Adrenal gland (tissue), 12 donors: ENCODE measurements around the gene CYP3A7. TPM values are rescaled to one million over a fixed set of nuclear protein-coding genes. Genes with fewer than 3 reads are reported as not detected.

Source experiments
- polyA plus RNA-seq, 3 donors: library from polyadenylated mRNA; stranded (reverse); fragments of 200-250 nt in 2 of 3; fragments of 350-450 nt in 1 of 3; fragmentation: Illumina TruSeq in 1 of 3; extraction: RNeasy Lipid Tissue Mini Kit (QIAGEN cat#74804) in 1 of 3; gene quantifications; one replicate each; pipeline ENCODE4 v1.2.3, GENCODE V29; 2013 to 2014
- small RNA-seq, 2 donors: library from RNA; depleted of rRNA; stranded (forward); fragments of <200 nt; gene quantifications; one replicate each; pipeline ENCODE3, GENCODE V24; 2016
- total RNA-seq, 9 donors: library from RNA; depleted of rRNA in 4 of 9; stranded (reverse); fragments of >200 nt in 4 of 9; fragments of 120-200 nt in 1 of 9; fragmentation: NEBNext Ultra II Directional in 1 of 9; extraction: Animal tissue kit (Norgen Biotek cat#: 25700) in 1 of 9; gene quantifications; one replicate each; pipeline versions ENCODE4 v1.1.0 to v1.2.4, GENCODE V29; 2013 to 2023
- donor health status: healthy with polysubstance abuse.
- donor health status: Bipolar disorder and iron deficiency.
- donor health status: DM: yes; HTN: yes; CAD: no.
- donor health status: DM: no; HTN: no; CAD: no.
- donor health status: DM: no; HTN: no; CAD: no.
- donor health status: DM: yes; HTN: yes; CAD: no.

The CYP3A7 gene
- total and polyA plus RNA-seq, 12 donors = 0.09 to 3.0 (median 0.65) TPM; not detected in 3

Small RNA genes lying within 50 kb of the gene (small RNA-seq; reads per million reads assigned to genes)
- gene CYP3A51P (0 reads per million in 2 donors), gene CYP3A7-CYP3A51P (0 reads per million in 2 donors)

Other genes with a start within 250 kb of the CYP3A7 start
- 10 to 100 TPM; 11.8 to 29.5 (median 23.3) TPM for gene ZNF394, start 234.9 kb downstream of the CYP3A7 start, total RNA-seq
- gene ZNF394, start 234.9 kb downstream of the CYP3A7 start, polyA plus RNA-seq = 10 to 100 TPM; 10.5 to 31.0 (median 18.5) TPM
- gene ZKSCAN5, start 230.5 kb downstream of the CYP3A7 start, total RNA-seq = 10 to 100 TPM in 1 of 9 donors, 1 to 10 TPM in 8; 7.3 to 18.5 (median 9.1) TPM
- 10 to 100 TPM in 1 of 3 donors, 1 to 10 TPM in 2; 4.5 to 12.1 (median 6.1) TPM for gene ZKSCAN5, start 230.5 kb downstream of the CYP3A7 start, polyA plus RNA-seq
- gene FAM200A, start 183.1 kb downstream of the CYP3A7 start, total RNA-seq = 10 to 100 TPM in 1 of 9 donors, 1 to 10 TPM in 8; 4.0 to 10.4 (median 6.5) TPM
- 10 to 100 TPM in 1 of 3 donors, 1 to 10 TPM in 2; 5.6 to 10.7 (median 9.3) TPM for gene FAM200A, start 183.1 kb downstream of the CYP3A7 start, polyA plus RNA-seq
- gene ZNF655, start 176.6 kb downstream of the CYP3A7 start, total RNA-seq = 100 to 1,000 TPM in 2 of 9 donors, 10 to 100 TPM in 7; 44.9 to 132 (median 73.1) TPM
- gene ZNF655, start 176.6 kb downstream of the CYP3A7 start, polyA plus RNA-seq = 10 to 100 TPM; 37.6 to 56.9 (median 49.3) TPM
- gene TMEM225B, start 136.9 kb downstream of the CYP3A7 start, total RNA-seq = 1 to 10 TPM in 8 of 9 donors, under 1 TPM in 1; 0.52 to 4.9 (median 1.9) TPM
- 1 to 10 TPM; 1.4 to 2.7 (median 2.1) TPM for gene TMEM225B, start 136.9 kb downstream of the CYP3A7 start, polyA plus RNA-seq
- gene ZSCAN25, start 118.2 kb downstream of the CYP3A7 start, total RNA-seq = 10 to 100 TPM; 11.0 to 18.4 (median 14.1) TPM
- gene ZSCAN25, start 118.2 kb downstream of the CYP3A7 start, polyA plus RNA-seq = 1 to 10 TPM; 5.4 to 7.9 (median 6.0) TPM
- 10 to 100 TPM in 7 of 9 donors, 1 to 10 TPM in 2; 4.1 to 92.7 (median 34.7) TPM for gene CYP3A5, start 55.2 kb downstream of the CYP3A7 start, total RNA-seq
- 10 to 100 TPM in 2 of 3 donors, 1 to 10 TPM in 1; 10.0 to 80.0 (median 55.3) TPM for gene CYP3A5, start 55.2 kb downstream of the CYP3A7 start, polyA plus RNA-seq
- gene CYP3A4, start 49.0 kb upstream of the CYP3A7 start, total RNA-seq = 10 to 100 TPM in 2 of 9 donors, 1 to 10 TPM in 3, under 1 TPM in 4; 0.14 to 34.6 (median 1.4) TPM
- 1 to 10 TPM in 1 of 3 donors, under 1 TPM in 2; 0.33 to 1.8 (median 0.57) TPM for gene CYP3A4, start 49.0 kb upstream of the CYP3A7 start, polyA plus RNA-seq
- gene CYP3A43, start 92.8 kb upstream of the CYP3A7 start, total RNA-seq = under 1 TPM in 1 of 9 donors, not detected in 8; 0.39 TPM
- not detected for gene CYP3A43, start 92.8 kb upstream of the CYP3A7 start, polyA plus RNA-seq
- under 1 TPM in 2 of 9 donors, not detected in 7; 0.11 to 0.28 TPM for gene OR2AE1, start 141.8 kb upstream of the CYP3A7 start, total RNA-seq
- not detected for gene OR2AE1, start 141.8 kb upstream of the CYP3A7 start, polyA plus RNA-seq
- gene TRIM4, start 184.3 kb upstream of the CYP3A7 start, total RNA-seq = 10 to 100 TPM; 30.7 to 57.0 (median 37.5) TPM
- 10 to 100 TPM; 17.2 to 52.9 (median 19.5) TPM for gene TRIM4, start 184.3 kb upstream of the CYP3A7 start, polyA plus RNA-seq
- under 1 TPM in 1 of 9 donors, not detected in 8; 0.11 TPM for gene GJC3, start 194.4 kb upstream of the CYP3A7 start, total RNA-seq
- under 1 TPM; 0.27 to 0.40 (median 0.34) TPM for gene GJC3, start 194.4 kb upstream of the CYP3A7 start, polyA plus RNA-seq
- gene AZGP1, start 240.8 kb upstream of the CYP3A7 start, total RNA-seq = 1 to 10 TPM in 5 of 9 donors, under 1 TPM in 2, not detected in 2; 0.50 to 3.1 (median 1.8) TPM
- 10 to 100 TPM in 1 of 3 donors, 1 to 10 TPM in 1, under 1 TPM in 1; 0.88 to 29.7 (median 3.9) TPM for gene AZGP1, start 240.8 kb upstream of the CYP3A7 start, polyA plus RNA-seq